T-cell (primary cell): ENCODE data around the gene BNC2. TPM values are rescaled to one million over a fixed set of nuclear protein-coding genes. Genes with fewer than 3 reads are reported as not detected.

Experiments
- ATAC-seq, 4 experiments: fragments of 200-7000 bp in 3 of 4; fragments of 150-1000 bp in 1 of 4; cut with Tn5 transposase; replicated peaks in 1 of 4; 1 replicate in 3 of 4; 2 replicates in 1 of 4; pipeline ENCODE4 v1.10.0; 2021; ENCODE audit warnings: moderate library complexity in 3 of 4, mild to moderate bottlenecking in 2 of 4, moderate number of reproducible peaks in 1 of 4
- CTCF ChIA-PET, 2 donors: fragments of 300-600 bp; sonication (Branson Sonifier 250); formaldehyde crosslinking; loops; one replicate each; lab custom pipeline; 2022; ENCODE audit warnings: antibody characterized with exemption in 2 of 2; lab: Charles Lee
- POLR2A ChIA-PET, 2 donors: fragments of 300-600 bp; sonication (Branson Sonifier 250); formaldehyde crosslinking; loops; one replicate each; lab custom pipeline; 2022; ENCODE audit warnings: antibody characterized with exemption in 2 of 2; lab: Charles Lee
- DNase-seq, 35 experiments: peaks; one replicate each; pipeline versions ENCODE4 v3.0.0 to v3.0.0-alpha.2; 2013 to 2023
- H3K27ac ChIP-seq: one replicate; pipeline ENCODE4 v1.5.1; 2013; ENCODE audit warnings: low read length
- H3K27me3 ChIP-seq, 2 experiments: replicated peaks in 1 of 2; 1 replicate in 1 of 2; 2 replicates in 1 of 2; pipeline versions ENCODE4 v1.6.1 to v1.7.0; 2013; ENCODE audit warnings: low read length in 1 of 2, mixed read lengths in 1 of 2; ENCODE audit not compliant: control insufficient read depth in 2 of 2, insufficient read depth in 2 of 2; ENCODE audit errors: extremely low read depth in 1 of 2
- H3K36me3 ChIP-seq, 2 donors: 1 replicate in 1 of 2; 2 replicates in 1 of 2; pipeline versions ENCODE4 v1.6.1 to v1.7.0; 2013; ENCODE audit warnings: low read length in 1 of 2; ENCODE audit not compliant: control insufficient read depth in 2 of 2, insufficient read depth in 1 of 2; ENCODE audit errors: extremely low read depth in 1 of 2
- H3K4me1 ChIP-seq, 2 experiments: 1 replicate in 1 of 2; 2 replicates in 1 of 2; pipeline versions ENCODE4 v1.6.1 to v1.7.0; 2013; ENCODE audit warnings: low read length in 2 of 2, mixed read lengths in 1 of 2; ENCODE audit not compliant: insufficient read depth in 2 of 2, control insufficient read depth in 1 of 2; ENCODE audit errors: extremely low read depth in 1 of 2
- H3K4me3 ChIP-seq, 2 donors: 1 replicate in 1 of 2; 2 replicates in 1 of 2; pipeline versions ENCODE4 v1.5.1 to v1.7.0; 2013; ENCODE audit warnings: mild to moderate bottlenecking in 2 of 2, low read length in 1 of 2, moderate library complexity in 1 of 2; ENCODE audit not compliant: control insufficient read depth in 1 of 2; ENCODE audit errors: extremely low read depth in 1 of 2
- H3K9me3 ChIP-seq: 2 replicates; pipeline ENCODE4 v1.7.0; 2013
- H3K27ac Mint-ChIP-seq, 2 donors: one replicate each; pipeline ENCODE4 v1.8.0; 2020 to 2021; ENCODE audit warnings: mild to moderate bottlenecking in 2 of 2, mixed read lengths in 2 of 2
- H3K27me3 Mint-ChIP-seq, 2 donors: one replicate each; pipeline ENCODE4 v1.8.0; 2021 to 2022; ENCODE audit warnings: mixed read lengths in 2 of 2
- H3K36me3 Mint-ChIP-seq: one replicate; pipeline ENCODE4 v1.8.0; 2021; ENCODE audit warnings: mixed read lengths
- H3K4me1 Mint-ChIP-seq, 3 donors: one replicate each; pipeline ENCODE4 v1.8.0; 2020 to 2022; ENCODE audit warnings: mixed read lengths in 3 of 3, mild to moderate bottlenecking in 1 of 3
- H3K4me3 Mint-ChIP-seq, 3 donors: one replicate each; pipeline ENCODE4 v1.8.0; 2020 to 2022; ENCODE audit warnings: mild to moderate bottlenecking in 3 of 3, mixed read lengths in 3 of 3, moderate library complexity in 3 of 3
- H3K9me3 Mint-ChIP-seq, 3 donors: one replicate each; pipeline ENCODE4 v1.8.0; 2020 to 2022; ENCODE audit warnings: mixed read lengths in 3 of 3
- WGBS: methylation state at CpG from one replicate; pipeline ENCODE4 v1.1.5; 2013; ENCODE audit warnings: missing lambda C conversion rate; ENCODE audit not compliant: insufficient coverage; 5-methylcytosine and 5-hydroxymethylcytosine counted together
- total RNA-seq, 35 experiments: library from RNA in 6 of 35; stranded (reverse) in 6 of 35; fragments of 120-200 nt in 1 of 35; gene quantifications; one replicate each; pipeline versions ENCODE4 v1.2.1 to v1.2.4 and lab custom pipeline; 2013 to 2026

The BNC2 gene
- total RNA-seq, 5 donors from 2014 or later (not counting 1 experiment from before 2014, with no cell fraction given): 0.03 to 2.1 (median 0.57) TPM

DNA sequence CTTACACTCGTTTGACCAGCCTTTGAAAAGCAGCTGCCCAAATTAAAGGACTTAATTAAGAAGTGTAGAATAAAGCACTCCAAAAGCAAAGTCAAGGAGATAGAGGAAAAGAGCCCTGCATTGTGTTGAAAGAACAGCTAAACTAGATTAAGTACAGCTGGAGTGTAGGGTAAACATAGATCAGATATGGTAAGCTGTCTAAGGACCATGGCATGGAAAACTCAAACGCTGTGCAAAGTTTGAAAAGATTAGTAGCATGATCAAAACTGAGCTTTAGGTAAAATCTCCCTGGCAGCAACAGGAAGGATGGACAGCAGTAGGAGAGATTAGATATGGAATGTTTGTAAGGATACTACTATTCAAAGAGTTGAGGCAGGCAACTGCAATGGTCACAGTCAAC is 55.4 kb downstream of the BNC2 start:
- Mint-ChIP-seq H3K27me3 (no peaks in the 10 kb centered on the region), H3K9me3 (peaks cover 4 to 7% (median 5%) of the 10 kb centered on the region in 3 donors), H3K36me3 (no peaks in the 10 kb centered on the region), H3K27ac (no peak overlapping the region), H3K4me3 (no peak overlapping the region), H3K4me1 (no peaks in the 10 kb centered on the region)
- ChIA-PET POLR2A (no interaction called here), CTCF (no interaction called here)
- no peak for ATAC-seq
- H3K36me3 ChIP-seq: no peaks in the 10 kb centered on the region
- no peaks in the 10 kb centered on the region for H3K9me3 ChIP-seq
- WGBS: 80% methylated on average over 2 of the region's 2 CpGs
- H3K27me3 ChIP-seq: no peaks in the 10 kb centered on the region
- H3K4me3 ChIP-seq: no peak overlapping the region
- no peak overlapping the region for H3K27ac ChIP-seq
- DNase-seq: no peak
- no peaks in the 10 kb centered on the region for H3K4me1 ChIP-seq

DNA sequence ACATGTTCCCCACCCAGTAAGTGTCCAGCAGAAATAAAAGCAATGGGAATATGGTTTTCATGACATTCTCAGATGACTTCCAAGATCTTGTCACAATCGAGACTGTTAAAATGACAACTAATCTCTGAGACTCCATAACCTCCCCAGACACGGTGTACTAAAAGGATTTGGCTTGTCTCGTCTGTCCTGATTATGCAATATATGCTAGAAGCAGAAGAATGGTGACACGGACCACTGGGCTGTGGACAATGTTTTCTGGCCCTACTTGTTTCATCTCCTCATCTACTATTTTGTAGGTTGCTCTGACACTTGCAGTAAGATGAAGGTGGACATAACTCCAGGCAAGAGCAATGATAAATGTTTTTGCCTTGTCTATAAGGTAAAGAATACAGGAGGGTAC is 56.6 kb downstream of the BNC2 start:
- Mint-ChIP-seq H3K27me3 (no peaks in the 10 kb centered on the region), H3K9me3 (peaks cover 3 to 7% (median 4%) of the 10 kb centered on the region in 3 donors), H3K27ac (no peak overlapping the region), H3K36me3 (no peaks in the 10 kb centered on the region), H3K4me1 (no peaks in the 10 kb centered on the region), H3K4me3 (no peak overlapping the region)
- ChIA-PET POLR2A (no interaction called here), CTCF (no interaction called here)
- WGBS: no CpG with 5 or more reads among the region's 4 CpGs
- DNase-seq (no peak), ATAC-seq (no peak)
- H3K27ac ChIP-seq: no peak overlapping the region
- no peaks in the 10 kb centered on the region for H3K9me3 ChIP-seq
- H3K4me3 ChIP-seq: no peak overlapping the region
- no peaks in the 10 kb centered on the region for H3K36me3 ChIP-seq
- no peaks in the 10 kb centered on the region for H3K4me1 ChIP-seq
- H3K27me3 ChIP-seq: no peaks in the 10 kb centered on the region

DNA sequence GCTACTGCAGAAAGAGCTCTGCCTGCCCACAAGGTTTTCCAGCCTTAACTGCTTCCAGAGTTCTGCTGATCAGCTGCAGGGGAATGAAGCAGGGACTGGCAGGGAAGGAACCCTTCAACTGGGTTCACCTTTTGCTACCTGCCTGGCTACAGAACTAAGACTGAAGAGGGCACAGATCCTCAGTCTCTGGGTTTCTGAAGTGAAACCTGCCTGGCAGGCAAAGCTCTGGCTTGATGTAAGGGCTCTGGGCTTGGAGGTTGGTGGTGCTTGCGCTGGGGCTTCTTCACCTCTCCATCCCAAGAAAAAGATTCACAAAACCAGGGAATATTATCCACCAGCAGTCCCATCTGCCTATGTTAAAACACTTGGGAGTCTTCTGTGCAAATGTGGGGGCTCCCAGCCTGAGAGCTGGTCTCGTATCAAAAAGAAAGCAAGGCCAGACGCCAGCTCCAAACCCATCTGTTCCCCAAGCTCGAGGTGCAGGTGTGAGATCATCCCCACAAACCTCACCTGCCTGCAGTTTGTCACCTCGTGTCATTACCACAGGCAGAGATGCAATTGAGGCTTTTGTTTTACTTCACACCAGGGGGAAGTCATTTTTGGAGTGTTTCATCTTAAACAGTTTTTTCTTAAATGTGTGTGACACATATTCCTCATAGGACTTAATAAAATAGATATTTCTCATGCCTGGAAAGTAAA is 58.3 kb downstream of the BNC2 start:
- H3K36me3 Mint-ChIP-seq: no peaks in the 10 kb centered on the region
- peaks cover 0 to 4% (median 3%) of the 10 kb centered on the region in 3 donors for H3K9me3 Mint-ChIP-seq
- ATAC-seq (no peak), DNase-seq (no peak)
- H3K4me1 Mint-ChIP-seq: no peaks in the 10 kb centered on the region
- H3K27ac Mint-ChIP-seq: no peak overlapping the region
- H3K9me3 ChIP-seq: no peaks in the 10 kb centered on the region
- no peak overlapping the region for H3K27ac ChIP-seq
- no peaks in the 10 kb centered on the region for H3K4me1 ChIP-seq
- no peak overlapping the region for H3K4me3 ChIP-seq
- no peaks in the 10 kb centered on the region for H3K36me3 ChIP-seq
- POLR2A ChIA-PET: no interaction called here
- CTCF ChIA-PET: no interaction called here
- no peaks in the 10 kb centered on the region for H3K27me3 Mint-ChIP-seq
- H3K27me3 ChIP-seq: no peaks in the 10 kb centered on the region
- H3K4me3 Mint-ChIP-seq: no peak overlapping the region
- WGBS: no CpG with 5 or more reads among the region's 5 CpGs

DNA sequence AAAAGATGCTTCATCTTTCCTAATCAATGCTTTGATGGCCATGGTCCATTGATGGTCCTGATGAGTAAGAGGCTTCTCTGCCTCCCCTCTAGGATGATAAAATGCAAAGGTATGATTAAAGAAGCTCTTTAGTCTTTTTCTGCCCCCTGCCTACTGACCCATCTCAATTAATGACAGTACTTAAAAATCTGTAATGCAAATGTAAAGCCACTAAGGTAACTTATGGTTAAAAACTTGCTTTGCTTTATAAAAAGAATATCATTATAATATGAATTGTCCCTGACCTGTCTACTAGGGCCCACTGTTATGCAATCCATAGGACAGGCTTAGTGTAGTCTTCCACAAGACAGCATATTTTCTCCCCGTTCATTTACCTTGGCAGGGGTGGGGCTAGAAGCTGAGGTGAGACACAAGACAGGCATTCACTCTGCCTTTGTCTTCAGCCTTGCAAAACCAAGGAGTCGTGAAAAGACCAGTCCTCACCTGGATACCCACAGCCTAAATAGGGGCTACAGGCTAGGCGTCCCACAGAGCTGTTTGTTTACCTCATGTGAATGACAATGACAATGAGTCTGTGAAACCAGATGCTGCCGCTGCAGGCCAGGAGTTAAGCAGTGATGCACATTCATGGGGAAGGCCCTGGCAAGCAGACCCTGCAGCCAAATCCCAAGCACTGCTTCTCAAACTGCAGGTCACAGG is 60.4 kb downstream of the BNC2 start:
- ChIA-PET CTCF (no interaction called here), POLR2A (no interaction called here)
- no peak overlapping the region for H3K4me3 Mint-ChIP-seq
- peaks cover 0 to 4% (median 4%) of the 10 kb centered on the region in 3 donors for H3K9me3 Mint-ChIP-seq
- H3K4me1 Mint-ChIP-seq: no peaks in the 10 kb centered on the region
- no peaks in the 10 kb centered on the region for H3K36me3 Mint-ChIP-seq
- no peaks in the 10 kb centered on the region for H3K9me3 ChIP-seq
- no peak overlapping the region for H3K27ac Mint-ChIP-seq
- H3K4me3 ChIP-seq: no peak overlapping the region
- H3K27me3 ChIP-seq: no peaks in the 10 kb centered on the region
- H3K27ac ChIP-seq: no peak overlapping the region
- no peaks in the 10 kb centered on the region for H3K4me1 ChIP-seq
- no peak for DNase-seq
- ATAC-seq: no peak
- WGBS: 87% methylated on average over 3 of the region's 4 CpGs
- H3K27me3 Mint-ChIP-seq: no peaks in the 10 kb centered on the region
- no peaks in the 10 kb centered on the region for H3K36me3 ChIP-seq

DNA sequence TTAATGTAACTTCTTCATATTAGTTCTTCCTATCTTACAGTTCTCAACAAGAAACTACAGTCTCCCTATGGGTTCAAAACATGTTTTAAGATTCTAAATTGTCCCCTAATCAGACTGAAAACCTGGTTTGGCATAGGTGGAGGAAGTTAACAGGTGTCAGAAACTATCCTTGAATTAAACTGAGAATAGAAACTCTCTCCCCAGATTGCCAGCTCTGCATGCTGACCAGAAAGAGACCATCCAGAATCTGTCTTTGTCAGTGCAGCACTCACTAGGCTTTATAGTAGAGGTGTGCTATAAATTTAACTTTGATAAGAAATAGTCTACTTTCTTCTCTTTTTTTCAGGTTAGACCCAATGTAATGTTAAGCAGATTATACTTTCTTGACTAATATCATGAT is 63.8 kb downstream of the BNC2 start:
- Histone ChIP-seq H3K9me3 (no peaks in the 10 kb centered on the region), H3K4me1 (no peaks in the 10 kb centered on the region), H3K36me3 (no peaks in the 10 kb centered on the region), H3K4me3 (no peak overlapping the region), H3K27ac (no peak overlapping the region), H3K27me3 (no peaks in the 10 kb centered on the region)
- H3K27me3 Mint-ChIP-seq: no peaks in the 10 kb centered on the region
- no peak for DNase-seq
- no peaks in the 10 kb centered on the region for H3K36me3 Mint-ChIP-seq
- ChIA-PET CTCF (no interaction called here), POLR2A (no interaction called here)
- H3K9me3 Mint-ChIP-seq: peaks cover 2 to 4% (median 4%) of the 10 kb centered on the region in 3 donors
- no peak overlapping the region for H3K4me3 Mint-ChIP-seq
- no peak overlapping the region for H3K27ac Mint-ChIP-seq
- H3K4me1 Mint-ChIP-seq: no peaks in the 10 kb centered on the region
- no peak for ATAC-seq

GRCh38 chr9:16803648-16804047 is 66.8 kb downstream of the BNC2 start:
- 81% methylated on average over 7 of the region's 8 CpGs for WGBS
- Mint-ChIP-seq H3K9me3 (peaks cover 2 to 4% (median 4%) of the 10 kb centered on the region in 3 donors), H3K4me3 (no peak overlapping the region), H3K4me1 (no peaks in the 10 kb centered on the region), H3K36me3 (no peaks in the 10 kb centered on the region), H3K27me3 (no peaks in the 10 kb centered on the region), H3K27ac (no peak overlapping the region)
- POLR2A ChIA-PET: no interaction called here
- Histone ChIP-seq H3K4me3 (no peak overlapping the region), H3K36me3 (no peaks in the 10 kb centered on the region), H3K27me3 (no peaks in the 10 kb centered on the region), H3K9me3 (no peaks in the 10 kb centered on the region), H3K27ac (no peak overlapping the region), H3K4me1 (no peaks in the 10 kb centered on the region)
- DNase-seq (no peak), ATAC-seq (no peak)
- CTCF ChIA-PET: no interaction called here
